HEK293 (cell line): ENCODE results near the gene PLEKHA6.
A peak's percentile ranks its signal among the peaks of the same experiment; 100 is the strongest.

Experiments used
- CTCF ChIA-PET: fragments of 350-600 bp; formaldehyde crosslinking; extraction: SDS; loops from one replicate; lab custom pipeline; 2021; ENCODE audit warnings: antibody characterized with exemption; lab: Yijun Ruan, JAX
- POLR2A ChIA-PET: fragments of 300-600 bp; formaldehyde crosslinking; extraction: SDS; loops from one replicate; lab custom pipeline; 2020; ENCODE audit warnings: antibody characterized with exemption, inconsistent platforms; lab: Yijun Ruan, JAX
- H3K27ac ChIP-seq: fragments of 200-500 bp; sonication (Bioruptor generic); 2 replicates; pipeline ENCODE4 v1.5.1; 2014; ENCODE audit warnings: low read depth, low read length, control low read depth, inconsistent platforms; ENCODE audit errors: extremely low read depth
- H3K36me3 ChIP-seq, 2 experiments: fragments of 200-500 bp in 1 of 2; sonication (Bioruptor generic) in 1 of 2; 1 replicate in 1 of 2; 2 replicates in 1 of 2; pipeline ENCODE4 v1.5.1; 2014 to 2017; ENCODE audit warnings: inconsistent platforms in 2 of 2, low read length in 2 of 2; ENCODE audit not compliant: control insufficient read depth in 2 of 2, insufficient read depth in 1 of 2
- H3K4me1 ChIP-seq: fragments of 200-500 bp; sonication (Bioruptor generic); 2 replicates; pipeline ENCODE4 v1.5.1; 2014; ENCODE audit warnings: mild to moderate bottlenecking, low read length, inconsistent platforms; ENCODE audit not compliant: control insufficient read depth, insufficient read depth
- H3K4me3 ChIP-seq: 2 replicates; pipeline ENCODE4 v1.5.1; 2011; ENCODE audit warnings: low read depth, mild to moderate bottlenecking, control low read depth, low read length, moderate library complexity
- H3K9me3 ChIP-seq: fragments of 200-500 bp; sonication (Bioruptor generic); 2 replicates; pipeline ENCODE4 v1.5.1; 2014; ENCODE audit warnings: low read depth, low read length, inconsistent platforms; ENCODE audit not compliant: control insufficient read depth, insufficient read depth
- EGR2 ChIP-seq: fragments of 450-650 bp; formaldehyde crosslinking; IDR thresholded peaks from 2 replicates; pipeline ENCODE4 v1.5.1; 2016; ENCODE audit warnings: low read depth, missing biosample characterization, missing genetic modification characterization
- KLF10 ChIP-seq: fragments of 450-650 bp; IDR thresholded peaks from 2 replicates; pipeline ENCODE4 v1.5.1; 2018; ENCODE audit warnings: missing biosample characterization, mild to moderate bottlenecking, missing genetic modification characterization
- WT1 ChIP-seq: fragments of 450-650 bp; formaldehyde crosslinking; IDR thresholded peaks from 2 replicates; pipeline ENCODE4 v1.5.1; 2016; ENCODE audit warnings: missing biosample characterization, missing genetic modification characterization
- ZEB2 ChIP-seq: fragments of 450-650 bp; formaldehyde crosslinking; IDR thresholded peaks from 2 replicates; pipeline ENCODE4 v1.5.1; 2016; ENCODE audit warnings: missing biosample characterization, missing genetic modification characterization
- ZFHX2 ChIP-seq: fragments of 450-650 bp; formaldehyde crosslinking; conservative IDR thresholded peaks from 2 replicates; pipeline ENCODE4 v1.5.1; 2016; ENCODE audit warnings: missing biosample characterization, missing genetic modification characterization
- ZNF292 ChIP-seq: fragments of 450-650 bp; formaldehyde crosslinking; IDR thresholded peaks from 2 replicates; pipeline ENCODE4 v1.5.1; 2016; ENCODE audit warnings: low read depth, missing biosample characterization, missing genetic modification characterization, borderline replicate concordance
- ZNF433 ChIP-seq: fragments of 450-650 bp; formaldehyde crosslinking; IDR thresholded peaks from 2 replicates; pipeline ENCODE4 v1.5.1; 2016; ENCODE audit warnings: missing biosample characterization, missing genetic modification characterization, low read depth
- ZNF48 ChIP-seq: fragments of 450-650 bp; formaldehyde crosslinking; IDR thresholded peaks from 2 replicates; pipeline ENCODE4 v1.5.1; 2016; ENCODE audit warnings: missing biosample characterization, missing genetic modification characterization
- ZNF555 ChIP-seq: fragments of 450-650 bp; formaldehyde crosslinking; conservative IDR thresholded peaks from 2 replicates; pipeline ENCODE4 v1.5.1; 2017; ENCODE audit warnings: missing biosample characterization, mild to moderate bottlenecking, missing genetic modification characterization, inconsistent platforms
- ZNF561 ChIP-seq: fragments of 450-650 bp; IDR thresholded peaks from 2 replicates; pipeline ENCODE4 v1.5.1; 2018; ENCODE audit warnings: missing biosample characterization, missing genetic modification characterization, borderline replicate concordance
- ZNF785 ChIP-seq: fragments of 450-650 bp; formaldehyde crosslinking; IDR thresholded peaks from 2 replicates; pipeline ENCODE4 v1.5.1; 2016; ENCODE audit warnings: missing biosample characterization, missing genetic modification characterization
- TF ChIP-seq, protein P1 (sequence below): fragments of 450-650 bp; formaldehyde crosslinking; IDR thresholded peaks from 2 replicates; pipeline ENCODE4 v1.5.1; 2016; ENCODE audit warnings: missing biosample characterization, missing genetic modification characterization, borderline replicate concordance
- TF ChIP-seq, protein P2 (sequence below): fragments of 450-650 bp; formaldehyde crosslinking; IDR thresholded peaks from 2 replicates; pipeline ENCODE4; 2016; ENCODE audit warnings: missing biosample characterization, missing genetic modification characterization
- TF ChIP-seq, protein P3 (sequence below): fragments of 450-650 bp; formaldehyde crosslinking; IDR thresholded peaks from 2 replicates; pipeline ENCODE4 v1.5.1; 2016; ENCODE audit warnings: missing biosample characterization, missing genetic modification characterization
- TF ChIP-seq, protein P4 (sequence below): fragments of 450-650 bp; formaldehyde crosslinking; IDR thresholded peaks from 2 replicates; pipeline ENCODE4 v1.5.1; 2016; ENCODE audit warnings: missing biosample characterization, missing genetic modification characterization

Gene PLEKHA6

DNA sequence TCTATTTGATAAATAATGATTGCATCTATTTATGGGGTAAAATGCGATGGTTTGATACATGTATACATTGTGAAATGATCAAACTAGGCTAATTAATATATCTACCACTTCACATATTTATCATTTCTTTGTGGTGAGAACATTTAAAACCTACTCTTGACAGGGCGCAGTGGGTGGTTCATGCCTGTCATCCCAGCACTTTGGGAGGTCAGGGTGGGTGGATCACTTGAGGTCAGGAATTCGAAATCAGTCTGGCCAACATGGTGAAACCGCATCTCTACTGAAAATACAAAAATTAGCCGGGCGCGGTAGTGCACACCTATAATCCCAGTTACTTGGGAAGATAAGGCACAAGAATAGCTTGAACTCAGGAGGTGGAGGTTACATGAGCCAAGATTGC is 25.3 kb downstream of the PLEKHA6 start:
- ChIA-PET POLR2A (no interaction called here), CTCF (interaction anchor here (1.8 to 2.1 kb wide), 2 partner anchors 10 to 128 kb away, joined by 3 to 8 read pairs; no protein-coding TSS in a partner anchor)
- Histone ChIP-seq H3K36me3 (no peaks in the 10 kb centered on the region), H3K4me1 (peaks cover 3% of the 10 kb centered on the region), H3K27ac (no peak overlapping the region), H3K9me3 (no peaks in the 10 kb centered on the region), H3K4me3 (no peak overlapping the region)
- TF ChIP-seq ZNF555 (tag by site-specific recombination) (no peak), ZNF561 (no peak), ZFHX2 (tag by site-specific recombination) (peak; percentile 15; the same call in 1 of the 2 replicates), EGR2 (tag by site-specific recombination) (peak; percentile 49), ZNF433 (tag by site-specific recombination) (no peak)

DNA sequence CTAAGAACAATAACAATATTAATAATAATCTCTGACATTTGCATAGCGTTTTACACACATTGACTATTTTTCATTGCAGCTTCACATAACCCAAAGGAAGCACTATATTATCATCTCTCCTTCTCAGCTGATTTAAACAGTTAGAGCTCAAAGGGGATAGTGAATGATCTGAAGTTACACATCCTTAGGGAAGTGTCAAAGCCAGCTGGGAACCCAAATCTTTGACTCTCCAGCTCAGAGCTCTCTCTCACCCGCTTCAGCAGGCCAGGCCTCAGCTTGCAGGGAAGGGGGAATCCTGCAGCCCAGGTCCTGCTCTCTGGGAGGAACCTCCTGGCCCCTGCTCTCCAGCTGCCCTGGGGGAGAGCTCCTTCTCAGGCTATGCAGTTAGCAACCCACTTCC is 26.3 kb downstream of the PLEKHA6 start:
- H3K4me3 ChIP-seq, result no peak overlapping the region
- ChIA-PET CTCF (interaction anchor here (1.0 to 2.1 kb wide), 4 partner anchors 30 to 171 kb away, joined by 3 to 8 read pairs (median 5); no protein-coding TSS in a partner anchor), POLR2A (no interaction called here)
- H3K4me1 ChIP-seq, result peaks cover 3% of the 10 kb centered on the region
- TF ChIP-seq ZNF292 (no peak), ZEB2 (tag by site-specific recombination) (no peak), ZNF48 (no peak), WT1 (tag by site-specific recombination) (no peak), ZNF785 (tag by site-specific recombination) (no peak), KLF10 (tag by site-specific recombination) (no peak)
- TF ChIP-seq, protein P1, sequence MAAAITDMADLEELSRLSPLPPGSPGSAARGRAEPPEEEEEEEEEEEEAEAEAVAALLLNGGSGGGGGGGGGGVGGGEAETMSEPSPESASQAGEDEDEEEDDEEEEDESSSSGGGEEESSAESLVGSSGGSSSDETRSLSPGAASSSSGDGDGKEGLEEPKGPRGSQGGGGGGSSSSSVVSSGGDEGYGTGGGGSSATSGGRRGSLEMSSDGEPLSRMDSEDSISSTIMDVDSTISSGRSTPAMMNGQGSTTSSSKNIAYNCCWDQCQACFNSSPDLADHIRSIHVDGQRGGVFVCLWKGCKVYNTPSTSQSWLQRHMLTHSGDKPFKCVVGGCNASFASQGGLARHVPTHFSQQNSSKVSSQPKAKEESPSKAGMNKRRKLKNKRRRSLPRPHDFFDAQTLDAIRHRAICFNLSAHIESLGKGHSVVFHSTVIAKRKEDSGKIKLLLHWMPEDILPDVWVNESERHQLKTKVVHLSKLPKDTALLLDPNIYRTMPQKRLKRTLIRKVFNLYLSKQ (tag by site-specific recombination), result no peak
- TF ChIP-seq, protein P2, sequence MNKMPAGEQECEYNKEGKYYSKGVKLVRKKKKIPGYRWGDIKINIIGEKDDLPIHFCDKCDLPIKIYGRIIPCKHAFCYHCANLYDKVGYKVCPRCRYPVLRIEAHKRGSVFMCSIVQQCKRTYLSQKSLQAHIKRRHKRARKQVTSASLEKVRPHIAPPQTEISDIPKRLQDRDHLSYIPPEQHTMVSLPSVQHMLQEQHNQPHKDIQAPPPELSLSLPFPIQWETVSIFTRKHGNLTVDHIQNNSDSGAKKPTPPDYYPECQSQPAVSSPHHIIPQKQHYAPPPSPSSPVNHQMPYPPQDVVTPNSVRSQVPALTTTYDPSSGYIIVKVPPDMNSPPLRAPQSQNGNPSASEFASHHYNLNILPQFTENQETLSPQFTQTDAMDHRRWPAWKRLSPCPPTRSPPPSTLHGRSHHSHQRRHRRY (tag by site-specific recombination), result no peak
- TF ChIP-seq, protein P3, sequence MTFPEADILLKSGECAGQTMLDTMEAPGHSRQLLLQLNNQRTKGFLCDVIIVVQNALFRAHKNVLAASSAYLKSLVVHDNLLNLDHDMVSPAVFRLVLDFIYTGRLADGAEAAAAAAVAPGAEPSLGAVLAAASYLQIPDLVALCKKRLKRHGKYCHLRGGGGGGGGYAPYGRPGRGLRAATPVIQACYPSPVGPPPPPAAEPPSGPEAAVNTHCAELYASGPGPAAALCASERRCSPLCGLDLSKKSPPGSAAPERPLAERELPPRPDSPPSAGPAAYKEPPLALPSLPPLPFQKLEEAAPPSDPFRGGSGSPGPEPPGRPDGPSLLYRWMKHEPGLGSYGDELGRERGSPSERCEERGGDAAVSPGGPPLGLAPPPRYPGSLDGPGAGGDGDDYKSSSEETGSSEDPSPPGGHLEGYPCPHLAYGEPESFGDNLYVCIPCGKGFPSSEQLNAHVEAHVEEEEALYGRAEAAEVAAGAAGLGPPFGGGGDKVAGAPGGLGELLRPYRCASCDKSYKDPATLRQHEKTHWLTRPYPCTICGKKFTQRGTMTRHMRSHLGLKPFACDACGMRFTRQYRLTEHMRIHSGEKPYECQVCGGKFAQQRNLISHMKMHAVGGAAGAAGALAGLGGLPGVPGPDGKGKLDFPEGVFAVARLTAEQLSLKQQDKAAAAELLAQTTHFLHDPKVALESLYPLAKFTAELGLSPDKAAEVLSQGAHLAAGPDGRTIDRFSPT (tag by site-specific recombination), result no peak
- H3K9me3 ChIP-seq, result no peaks in the 10 kb centered on the region
- H3K27ac ChIP-seq, result no peak overlapping the region
- H3K36me3 ChIP-seq, result no peaks in the 10 kb centered on the region

DNA sequence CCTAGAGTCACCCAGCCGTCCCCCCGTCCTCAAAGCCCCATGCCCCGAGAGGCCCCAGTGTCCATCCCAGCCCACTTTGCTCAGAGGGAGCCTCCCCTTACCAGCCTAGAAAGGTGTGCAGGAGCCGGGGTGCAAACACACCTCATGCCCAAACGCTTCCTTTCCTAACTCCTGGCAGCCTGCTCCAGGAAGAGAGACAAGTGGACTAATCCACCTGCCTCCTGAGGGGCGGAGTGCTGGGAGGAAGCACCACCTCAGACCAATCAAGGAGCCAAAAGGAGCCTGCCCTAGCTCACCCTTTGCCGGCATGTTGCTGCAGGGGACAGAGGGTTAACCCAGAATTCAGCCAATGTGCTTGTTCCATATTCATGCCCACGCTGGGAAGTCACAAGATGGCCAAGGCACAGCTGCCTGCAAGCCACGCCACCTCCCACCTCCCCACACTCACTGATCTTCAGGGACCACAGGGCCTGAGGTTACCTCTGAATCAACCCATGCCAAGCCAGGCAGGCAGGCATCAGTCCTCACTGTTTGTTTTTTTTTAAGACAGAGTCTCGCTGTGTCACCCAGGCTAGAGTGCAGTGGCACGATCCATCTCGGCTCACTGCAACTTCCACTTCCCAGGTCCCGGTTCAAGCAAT is 27.8 kb downstream of the PLEKHA6 start:
- ChIA-PET POLR2A (interaction anchor here (0.6 kb wide), 1 partner anchor 128 kb away, joined by 4 read pairs; no protein-coding TSS in a partner anchor), CTCF (interaction anchor here (0.7 to 2.4 kb wide), 5 partner anchors 67 to 169 kb away, joined by 3 to 9 read pairs (median 8); partner anchors contain the start of gene GOLT1A)
- Histone ChIP-seq H3K4me3 (no peak overlapping the region), H3K4me1 (peaks cover 3% of the 10 kb centered on the region), H3K27ac (no peak overlapping the region)
- TF ChIP-seq, protein P4, sequence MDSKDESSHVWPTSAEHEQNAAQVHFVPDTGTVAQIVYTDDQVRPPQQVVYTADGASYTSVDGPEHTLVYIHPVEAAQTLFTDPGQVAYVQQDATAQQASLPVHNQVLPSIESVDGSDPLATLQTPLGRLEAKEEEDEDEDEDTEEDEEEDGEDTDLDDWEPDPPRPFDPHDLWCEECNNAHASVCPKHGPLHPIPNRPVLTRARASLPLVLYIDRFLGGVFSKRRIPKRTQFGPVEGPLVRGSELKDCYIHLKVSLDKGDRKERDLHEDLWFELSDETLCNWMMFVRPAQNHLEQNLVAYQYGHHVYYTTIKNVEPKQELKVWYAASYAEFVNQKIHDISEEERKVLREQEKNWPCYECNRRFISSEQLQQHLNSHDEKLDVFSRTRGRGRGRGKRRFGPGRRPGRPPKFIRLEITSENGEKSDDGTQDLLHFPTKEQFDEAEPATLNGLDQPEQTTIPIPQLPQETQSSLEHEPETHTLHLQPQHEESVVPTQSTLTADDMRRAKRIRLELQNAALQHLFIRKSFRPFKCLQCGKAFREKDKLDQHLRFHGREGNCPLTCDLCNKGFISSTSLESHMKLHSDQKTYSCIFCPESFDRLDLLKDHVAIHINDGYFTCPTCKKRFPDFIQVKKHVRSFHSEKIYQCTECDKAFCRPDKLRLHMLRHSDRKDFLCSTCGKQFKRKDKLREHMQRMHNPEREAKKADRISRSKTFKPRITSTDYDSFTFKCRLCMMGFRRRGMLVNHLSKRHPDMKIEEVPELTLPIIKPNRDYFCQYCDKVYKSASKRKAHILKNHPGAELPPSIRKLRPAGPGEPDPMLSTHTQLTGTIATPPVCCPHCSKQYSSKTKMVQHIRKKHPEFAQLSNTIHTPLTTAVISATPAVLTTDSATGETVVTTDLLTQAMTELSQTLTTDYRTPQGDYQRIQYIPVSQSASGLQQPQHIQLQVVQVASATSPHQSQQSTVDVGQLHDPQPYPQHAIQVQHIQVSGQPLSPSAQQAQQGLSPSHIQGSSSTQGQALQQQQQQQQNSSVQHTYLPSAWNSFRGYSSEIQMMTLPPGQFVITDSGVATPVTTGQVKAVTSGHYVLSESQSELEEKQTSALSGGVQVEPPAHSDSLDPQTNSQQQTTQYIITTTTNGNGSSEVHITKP (tag by site-specific recombination), result peak; percentile 68
- no peak for TF ChIP-seq ZFHX2 (tag by site-specific recombination)
- TF ChIP-seq, all 188 proteins: peak for 1
- Histone ChIP-seq H3K9me3 (no peaks in the 10 kb centered on the region), H3K36me3 (no peaks in the 10 kb centered on the region)
